Measurements from ENCODE around the gene KIF9. TPM values are rescaled to one million over a fixed set of nuclear protein-coding genes. Genes with fewer than 3 reads are reported as not detected.

KIF9 gene
- total RNA-seq, 1 experiment from 2014 or later = 5.8 TPM

- Mint-ChIP-seq H3K4me3 (no peak overlapping the region), H3K9me3 (no peaks in the 10 kb centered on the region), H3K4me1 (peaks cover 10% of the 10 kb centered on the region), H3K27me3 (ENCODE audit: low read depth) (no peaks in the 10 kb centered on the region), H3K36me3 (peaks cover 5% of the 10 kb centered on the region; the same call in 1 of the 2 replicates), H3K27ac (peak overlapping the region; percentile 19)
- POLR2A ChIA-PET = no interaction called here
- no peak for DNase-seq (ENCODE audit: low spot score)
- TF ChIP-seq SMAD4 (CRISPR knock-in tag; IDR thresholded peaks at IDR 0.05) = no peak
- no peak for TF ChIP-seq OVOL2 (CRISPR knock-in tag; IDR thresholded peaks at IDR 0.05; ENCODE audit: borderline replicate concordance)
- TF ChIP-seq CREB1 (CRISPR knock-in tag; IDR thresholded peaks at IDR 0.05) = no peak
- TF ChIP-seq, protein P1, sequence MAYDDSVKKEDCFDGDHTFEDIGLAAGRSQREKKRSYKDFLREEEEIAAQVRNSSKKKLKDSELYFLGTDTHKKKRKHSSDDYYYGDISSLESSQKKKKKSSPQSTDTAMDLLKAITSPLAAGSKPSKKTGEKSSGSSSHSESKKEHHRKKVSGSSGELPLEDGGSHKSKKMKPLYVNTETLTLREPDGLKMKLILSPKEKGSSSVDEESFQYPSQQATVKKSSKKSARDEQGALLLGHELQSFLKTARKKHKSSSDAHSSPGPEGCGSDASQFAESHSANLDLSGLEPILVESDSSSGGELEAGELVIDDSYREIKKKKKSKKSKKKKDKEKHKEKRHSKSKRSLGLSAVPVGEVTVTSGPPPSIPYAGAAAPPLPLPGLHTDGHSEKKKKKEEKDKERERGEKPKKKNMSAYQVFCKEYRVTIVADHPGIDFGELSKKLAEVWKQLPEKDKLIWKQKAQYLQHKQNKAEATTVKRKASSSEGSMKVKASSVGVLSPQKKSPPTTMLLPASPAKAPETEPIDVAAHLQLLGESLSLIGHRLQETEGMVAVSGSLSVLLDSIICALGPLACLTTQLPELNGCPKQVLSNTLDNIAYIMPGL (CRISPR knock-in tag; IDR thresholded peaks at IDR 0.05) = no peak
- TF ChIP-seq, protein P2, sequence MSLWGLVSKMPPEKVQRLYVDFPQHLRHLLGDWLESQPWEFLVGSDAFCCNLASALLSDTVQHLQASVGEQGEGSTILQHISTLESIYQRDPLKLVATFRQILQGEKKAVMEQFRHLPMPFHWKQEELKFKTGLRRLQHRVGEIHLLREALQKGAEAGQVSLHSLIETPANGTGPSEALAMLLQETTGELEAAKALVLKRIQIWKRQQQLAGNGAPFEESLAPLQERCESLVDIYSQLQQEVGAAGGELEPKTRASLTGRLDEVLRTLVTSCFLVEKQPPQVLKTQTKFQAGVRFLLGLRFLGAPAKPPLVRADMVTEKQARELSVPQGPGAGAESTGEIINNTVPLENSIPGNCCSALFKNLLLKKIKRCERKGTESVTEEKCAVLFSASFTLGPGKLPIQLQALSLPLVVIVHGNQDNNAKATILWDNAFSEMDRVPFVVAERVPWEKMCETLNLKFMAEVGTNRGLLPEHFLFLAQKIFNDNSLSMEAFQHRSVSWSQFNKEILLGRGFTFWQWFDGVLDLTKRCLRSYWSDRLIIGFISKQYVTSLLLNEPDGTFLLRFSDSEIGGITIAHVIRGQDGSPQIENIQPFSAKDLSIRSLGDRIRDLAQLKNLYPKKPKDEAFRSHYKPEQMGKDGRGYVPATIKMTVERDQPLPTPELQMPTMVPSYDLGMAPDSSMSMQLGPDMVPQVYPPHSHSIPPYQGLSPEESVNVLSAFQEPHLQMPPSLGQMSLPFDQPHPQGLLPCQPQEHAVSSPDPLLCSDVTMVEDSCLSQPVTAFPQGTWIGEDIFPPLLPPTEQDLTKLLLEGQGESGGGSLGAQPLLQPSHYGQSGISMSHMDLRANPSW (CRISPR knock-in tag; conservative IDR thresholded peaks at IDR 0.05; ENCODE audit: low read depth) = no peak
- no peak for TF ChIP-seq ZNF425 (CRISPR knock-in tag; conservative IDR thresholded peaks at IDR 0.05)
- no peak for TF ChIP-seq FOXK1 (CRISPR knock-in tag; IDR thresholded peaks at IDR 0.05)
- no peak for TF ChIP-seq HMGA2 (CRISPR knock-in tag; IDR thresholded peaks at IDR 0.05)
- no peak for TF ChIP-seq GRHL2 (CRISPR knock-in tag; IDR thresholded peaks at IDR 0.05; ENCODE audit: insufficient replicate concordance, severe bottlenecking)
- no peak for TF ChIP-seq TCF7 (CRISPR knock-in tag; IDR thresholded peaks at IDR 0.05; ENCODE audit: low read depth)
- no peak for TF ChIP-seq SOX15 (CRISPR knock-in tag; IDR thresholded peaks at IDR 0.05)
- no peak for TF ChIP-seq CTCF (IDR thresholded peaks at IDR 0.05)
- CTCF ChIA-PET = interaction anchor here (0.5 kb wide), 1 partner anchor 1213 kb away, joined by 6 read pairs; no protein-coding TSS in a partner anchor
- ATAC-seq = no peak
Observed at GRCh38 chr3:47295322-47295721, 12.7 kb upstream of the KIF9 start.

DNA sequence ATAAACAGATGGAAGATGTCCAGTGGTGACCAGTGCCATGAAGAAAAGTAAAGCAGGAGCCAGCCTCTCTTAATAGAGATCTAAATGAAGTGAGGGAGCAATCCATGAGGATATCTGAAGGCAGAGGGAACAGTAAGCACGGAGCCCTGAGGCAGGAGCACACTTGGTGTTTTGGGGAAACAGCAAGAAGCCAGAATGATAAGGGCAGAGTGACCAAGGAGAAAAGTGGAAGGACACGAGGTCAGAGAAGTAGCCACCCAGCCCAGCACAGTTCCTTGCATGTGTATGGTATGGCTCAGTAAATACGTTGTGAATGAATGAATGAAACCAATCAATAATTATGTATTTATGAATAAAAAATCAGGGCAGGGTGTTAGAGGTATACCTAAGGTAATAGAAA is 11.8 kb upstream of the KIF9 start:
- no peak for ATAC-seq
- CTCF ChIA-PET = interaction anchor here (0.8 kb wide), 1 partner anchor 77 kb away, joined by 4 read pairs; no protein-coding TSS in a partner anchor
- no peak for TF ChIP-seq GABPB1 (CRISPR knock-in tag; IDR thresholded peaks at IDR 0.05)
- no peak for TF ChIP-seq FOXK1 (CRISPR knock-in tag; IDR thresholded peaks at IDR 0.05)
- TF ChIP-seq TEAD4 (CRISPR knock-in tag; IDR thresholded peaks at IDR 0.05) = no peak
- TF ChIP-seq, protein P3, sequence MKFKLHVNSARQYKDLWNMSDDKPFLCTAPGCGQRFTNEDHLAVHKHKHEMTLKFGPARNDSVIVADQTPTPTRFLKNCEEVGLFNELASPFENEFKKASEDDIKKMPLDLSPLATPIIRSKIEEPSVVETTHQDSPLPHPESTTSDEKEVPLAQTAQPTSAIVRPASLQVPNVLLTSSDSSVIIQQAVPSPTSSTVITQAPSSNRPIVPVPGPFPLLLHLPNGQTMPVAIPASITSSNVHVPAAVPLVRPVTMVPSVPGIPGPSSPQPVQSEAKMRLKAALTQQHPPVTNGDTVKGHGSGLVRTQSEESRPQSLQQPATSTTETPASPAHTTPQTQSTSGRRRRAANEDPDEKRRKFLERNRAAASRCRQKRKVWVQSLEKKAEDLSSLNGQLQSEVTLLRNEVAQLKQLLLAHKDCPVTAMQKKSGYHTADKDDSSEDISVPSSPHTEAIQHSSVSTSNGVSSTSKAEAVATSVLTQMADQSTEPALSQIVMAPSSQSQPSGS (CRISPR knock-in tag; IDR thresholded peaks at IDR 0.05; ENCODE audit: borderline replicate concordance, low read depth) = no peak
- no peak for TF ChIP-seq ZNF396 (CRISPR knock-in tag; IDR thresholded peaks at IDR 0.05; ENCODE audit: borderline replicate concordance)
- TF ChIP-seq ZNF121 (CRISPR knock-in tag; IDR thresholded peaks at IDR 0.05) = no peak
- Mint-ChIP-seq H3K27ac (peak overlapping the region; percentile 2; the same call in 1 of the 2 replicates), H3K4me3 (no peak overlapping the region), H3K36me3 (peaks cover 7% of the 10 kb centered on the region; the same call in 1 of the 2 replicates), H3K4me1 (peaks cover 10% of the 10 kb centered on the region), H3K9me3 (no peaks in the 10 kb centered on the region), H3K27me3 (ENCODE audit: low read depth) (no peaks in the 10 kb centered on the region)
- POLR2A ChIA-PET = no interaction called here
- DNase-seq (ENCODE audit: low spot score) = no peak
